Heart left ventricle (tissue), 13 donors: ENCODE data around the gene ITGA6.

Experiments
- POLR2A ChIP-seq, 2 donors: fragments of 450-650 bp; IDR thresholded peaks; one replicate each; pipeline ENCODE4 v1.6.1; 2017; ENCODE audit warnings: antibody characterized with exemption in 2 of 2, mild to moderate bottlenecking in 2 of 2, moderate library complexity in 2 of 2
- TF ChIP-seq, protein P1 (sequence below), 12 donors: fragments of 200-600 bp; sonication (generic) in 4 of 12; IDR thresholded peaks; one replicate each; pipeline versions ENCODE4 v1.5.0 to v1.8.0; 2018 to 2022; ENCODE audit warnings: antibody characterized with exemption in 12 of 12, mild to moderate bottlenecking in 5 of 12
- donor health status: ischemic (EF 13 %, LVEDD 7.1; RV severe dilation, severe dysfunction).
- donor health status: DM: no; HTN: yes; CAD: no.
- donor health status: DM: no; HTN: no; CAD: no.
- donor health status: ischemic (EF 25% LVEDD 6.9; RV normal size, moderate dysfunction).
- donor health status: ischemic (EF 25% LVEDD 5.7; RV mildly dilated, moderate dysfunction).
- donor health status: ischemic (EF 35%, LVEDD 5.7; RV mildly dilated, moderate dysfunction).
- donor health status: nonischemic (EF 11% LVEDD 7.7; RV severe dilation, severe dysfunction).
- donor health status: DM: yes; HTN: yes; CAD: no.
- donor health status: PGD.
- donor health status: ischemic (EF 29% LVEDD 5.4; RV normal size, mild dysfunction).
- donor health status: nonischemic (EF 23%, LVEDD 6.1; RV moderate dilation, normal function).

DNA sequence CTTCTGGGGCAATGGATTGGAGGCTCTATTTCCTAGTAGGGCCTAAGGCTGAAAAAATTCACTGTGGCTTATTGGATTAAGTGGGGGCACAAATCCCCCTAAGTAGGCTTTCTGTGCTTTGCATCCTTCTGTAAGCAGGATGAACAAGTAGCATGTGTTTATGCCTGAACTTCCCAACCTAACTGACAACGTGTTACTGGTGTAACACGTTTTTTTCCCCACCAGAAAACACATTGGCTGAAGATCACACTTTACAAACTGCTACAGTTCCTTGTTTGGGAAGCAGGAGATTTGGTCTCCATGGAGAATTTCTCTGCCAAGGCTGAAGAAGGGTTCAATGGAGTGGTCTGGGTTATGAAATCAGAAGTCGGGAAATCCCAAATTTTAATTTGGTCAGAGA is 7.2 kb upstream of the ITGA6 start:
- TF ChIP-seq, protein P1, sequence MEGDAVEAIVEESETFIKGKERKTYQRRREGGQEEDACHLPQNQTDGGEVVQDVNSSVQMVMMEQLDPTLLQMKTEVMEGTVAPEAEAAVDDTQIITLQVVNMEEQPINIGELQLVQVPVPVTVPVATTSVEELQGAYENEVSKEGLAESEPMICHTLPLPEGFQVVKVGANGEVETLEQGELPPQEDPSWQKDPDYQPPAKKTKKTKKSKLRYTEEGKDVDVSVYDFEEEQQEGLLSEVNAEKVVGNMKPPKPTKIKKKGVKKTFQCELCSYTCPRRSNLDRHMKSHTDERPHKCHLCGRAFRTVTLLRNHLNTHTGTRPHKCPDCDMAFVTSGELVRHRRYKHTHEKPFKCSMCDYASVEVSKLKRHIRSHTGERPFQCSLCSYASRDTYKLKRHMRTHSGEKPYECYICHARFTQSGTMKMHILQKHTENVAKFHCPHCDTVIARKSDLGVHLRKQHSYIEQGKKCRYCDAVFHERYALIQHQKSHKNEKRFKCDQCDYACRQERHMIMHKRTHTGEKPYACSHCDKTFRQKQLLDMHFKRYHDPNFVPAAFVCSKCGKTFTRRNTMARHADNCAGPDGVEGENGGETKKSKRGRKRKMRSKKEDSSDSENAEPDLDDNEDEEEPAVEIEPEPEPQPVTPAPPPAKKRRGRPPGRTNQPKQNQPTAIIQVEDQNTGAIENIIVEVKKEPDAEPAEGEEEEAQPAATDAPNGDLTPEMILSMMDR (IDR thresholded peaks at IDR 0.05) = no peak
- no peak for TF ChIP-seq POLR2A (IDR thresholded peaks at IDR 0.05)
